Measurements from ENCODE around the gene KRTAP17-1. TPM values are rescaled to one million over a fixed set of nuclear protein-coding genes. Genes with fewer than 3 reads are reported as not detected.

The KRTAP17-1 gene
- total RNA-seq, 1 donor from 2014 or later = not detected

DNA sequence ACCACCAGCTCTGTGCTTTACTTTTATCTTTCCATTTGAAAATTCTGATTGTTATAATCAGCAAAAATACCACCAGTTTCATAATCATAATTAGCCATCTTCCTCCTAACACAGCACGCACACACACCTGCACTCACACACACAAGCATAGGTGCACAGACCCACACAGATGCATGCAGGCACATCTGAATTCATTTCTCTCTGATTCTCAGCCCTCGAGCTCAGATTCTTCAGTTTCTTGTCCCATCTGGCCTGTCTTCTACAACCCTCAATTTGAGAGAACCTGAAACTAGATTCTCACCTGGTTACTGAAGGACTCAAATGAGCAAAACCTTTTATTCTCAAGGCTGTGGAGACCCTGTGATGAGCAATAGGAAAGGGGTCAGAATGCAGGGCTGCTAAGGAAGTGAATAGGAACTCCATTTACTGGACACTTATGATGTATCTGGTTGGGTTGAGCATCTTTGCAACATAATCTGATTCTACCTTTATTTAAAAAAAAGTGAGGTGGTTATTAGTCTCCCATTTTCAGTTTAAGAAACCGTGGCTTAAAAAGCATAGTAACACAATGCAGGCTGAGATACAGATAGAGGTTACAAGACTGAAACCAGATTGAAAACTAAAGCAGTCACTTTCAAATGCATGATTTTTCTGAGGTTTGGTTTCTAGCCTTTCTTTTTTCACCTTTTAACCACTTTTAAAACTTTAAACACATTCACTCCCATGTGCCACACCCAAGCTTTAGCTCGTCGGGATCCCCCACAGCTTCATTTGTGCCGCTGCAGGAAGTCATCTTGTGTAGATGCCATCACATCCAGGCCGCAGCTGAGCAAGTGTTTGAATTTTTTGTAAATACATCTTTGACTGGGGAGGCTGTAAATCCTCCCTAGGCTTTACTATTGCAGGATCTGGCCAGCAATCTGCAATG lies 25.7 kb upstream of the KRTAP17-1 start:
- H3K27ac Mint-ChIP-seq (ENCODE audit: unreplicated experiment) = no peak overlapping the region
- no peak for DNase-seq (ENCODE audit: low read depth, low spot score)
- H3K27me3 Mint-ChIP-seq (ENCODE audit: low read depth) = no peaks in the 10 kb centered on the region
- H3K9me3 Mint-ChIP-seq = peaks cover 10% of the 10 kb centered on the region
- peaks cover 12% of the 10 kb centered on the region for H3K36me3 Mint-ChIP-seq (ENCODE audit: low read depth)
- TF ChIP-seq, protein P1, sequence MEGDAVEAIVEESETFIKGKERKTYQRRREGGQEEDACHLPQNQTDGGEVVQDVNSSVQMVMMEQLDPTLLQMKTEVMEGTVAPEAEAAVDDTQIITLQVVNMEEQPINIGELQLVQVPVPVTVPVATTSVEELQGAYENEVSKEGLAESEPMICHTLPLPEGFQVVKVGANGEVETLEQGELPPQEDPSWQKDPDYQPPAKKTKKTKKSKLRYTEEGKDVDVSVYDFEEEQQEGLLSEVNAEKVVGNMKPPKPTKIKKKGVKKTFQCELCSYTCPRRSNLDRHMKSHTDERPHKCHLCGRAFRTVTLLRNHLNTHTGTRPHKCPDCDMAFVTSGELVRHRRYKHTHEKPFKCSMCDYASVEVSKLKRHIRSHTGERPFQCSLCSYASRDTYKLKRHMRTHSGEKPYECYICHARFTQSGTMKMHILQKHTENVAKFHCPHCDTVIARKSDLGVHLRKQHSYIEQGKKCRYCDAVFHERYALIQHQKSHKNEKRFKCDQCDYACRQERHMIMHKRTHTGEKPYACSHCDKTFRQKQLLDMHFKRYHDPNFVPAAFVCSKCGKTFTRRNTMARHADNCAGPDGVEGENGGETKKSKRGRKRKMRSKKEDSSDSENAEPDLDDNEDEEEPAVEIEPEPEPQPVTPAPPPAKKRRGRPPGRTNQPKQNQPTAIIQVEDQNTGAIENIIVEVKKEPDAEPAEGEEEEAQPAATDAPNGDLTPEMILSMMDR (conservative IDR thresholded peaks at IDR 0.05) = no peak
- peaks cover 25% of the 10 kb centered on the region for H3K4me1 Mint-ChIP-seq
- peak overlapping the region; percentile 7 for H3K4me3 Mint-ChIP-seq

DNA sequence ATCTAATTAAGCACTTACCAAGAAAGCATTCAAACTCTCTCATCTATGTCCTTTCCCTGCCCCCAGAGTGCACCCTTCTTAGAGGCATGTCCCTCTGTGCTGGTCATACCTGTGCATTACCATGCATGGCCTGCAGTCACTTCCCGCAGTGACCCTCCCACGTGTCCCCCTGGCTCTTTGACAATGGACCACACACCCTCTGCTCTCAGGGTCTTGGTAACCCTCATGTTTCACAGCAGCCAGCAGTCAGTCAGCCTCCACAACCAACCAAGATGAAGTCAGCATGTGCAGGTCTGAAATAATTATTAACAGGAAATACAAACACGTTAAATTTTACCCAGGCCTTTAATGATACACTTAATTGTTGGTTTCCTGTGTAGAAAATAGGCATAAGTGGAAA lies 25.0 kb upstream of the KRTAP17-1 start:
- no peak for DNase-seq (ENCODE audit: low read depth, low spot score)
- Mint-ChIP-seq H3K9me3 (peaks cover 10% of the 10 kb centered on the region), H3K4me1 (peaks cover 25% of the 10 kb centered on the region), H3K36me3 (ENCODE audit: low read depth) (peaks cover 12% of the 10 kb centered on the region), H3K27me3 (ENCODE audit: low read depth) (no peaks in the 10 kb centered on the region), H3K27ac (ENCODE audit: unreplicated experiment) (no peak overlapping the region), H3K4me3 (no peak overlapping the region)
- TF ChIP-seq, protein P1 (conservative IDR thresholded peaks at IDR 0.05) = no peak

DNA sequence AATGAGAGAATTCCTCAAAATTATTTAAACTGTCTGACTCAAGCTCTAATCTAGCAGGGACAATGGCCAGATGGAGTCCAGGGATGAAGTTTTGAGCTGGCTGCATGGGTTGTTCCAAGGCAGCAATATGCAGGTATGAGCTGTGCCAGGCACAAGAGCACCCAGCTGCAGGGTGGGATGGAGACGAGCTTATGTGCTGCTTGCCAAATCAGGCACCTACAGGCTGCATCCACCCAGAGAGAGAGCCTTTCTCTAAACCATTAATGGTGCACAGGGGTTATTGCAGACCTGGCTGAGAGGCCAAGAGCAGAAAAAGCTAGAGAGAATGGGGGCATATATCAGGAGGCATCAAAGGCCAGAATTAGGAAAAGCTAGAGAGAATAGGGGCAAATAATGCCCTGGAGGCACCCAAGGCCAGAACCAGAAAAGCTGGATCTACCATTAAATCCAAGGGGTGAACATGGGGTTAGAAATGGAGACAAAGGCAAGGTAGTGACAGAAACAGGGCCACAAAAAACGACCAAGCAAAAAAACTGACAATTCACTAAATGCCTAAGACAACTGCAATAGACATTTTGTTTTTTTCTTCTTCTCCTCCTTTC lies 24.2 kb upstream of the KRTAP17-1 start:
- Mint-ChIP-seq H3K4me1 (peaks cover 25% of the 10 kb centered on the region), H3K36me3 (ENCODE audit: low read depth) (peaks cover 12% of the 10 kb centered on the region), H3K27ac (ENCODE audit: unreplicated experiment) (no peak overlapping the region), H3K9me3 (peaks cover 6% of the 10 kb centered on the region), H3K4me3 (no peak overlapping the region), H3K27me3 (ENCODE audit: low read depth) (no peaks in the 10 kb centered on the region)
- no peak for DNase-seq (ENCODE audit: low read depth, low spot score)
- TF ChIP-seq, protein P1 (conservative IDR thresholded peaks at IDR 0.05) = no peak

DNA sequence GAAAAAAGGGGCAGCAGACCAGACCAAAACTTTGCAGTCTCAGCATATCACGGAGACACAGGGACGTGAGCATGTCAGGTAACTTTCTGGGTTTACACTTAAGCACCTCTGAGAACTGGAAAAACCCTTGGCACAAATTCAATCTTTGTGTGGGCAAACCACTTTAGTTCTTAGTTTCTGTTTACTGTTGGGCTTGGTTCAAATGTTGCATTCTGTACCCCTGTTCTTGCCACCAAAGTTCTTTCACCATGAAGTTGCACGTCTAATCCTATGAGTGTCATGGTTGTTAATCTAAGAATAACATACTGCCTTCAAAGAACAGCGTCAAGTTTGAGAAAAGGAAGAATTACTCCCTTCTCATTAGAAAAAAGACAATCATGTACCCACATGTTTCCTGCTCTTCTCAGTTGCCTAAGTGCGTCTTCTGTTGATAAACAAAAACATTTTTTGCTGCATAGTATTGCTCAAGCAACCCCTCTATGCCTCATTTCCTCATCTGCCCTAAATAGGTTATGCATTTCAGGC lies 23.5 kb upstream of the KRTAP17-1 start:
- no peak overlapping the region for H3K4me3 Mint-ChIP-seq
- no peak for DNase-seq (ENCODE audit: low read depth, low spot score)
- no peak overlapping the region for H3K27ac Mint-ChIP-seq (ENCODE audit: unreplicated experiment)
- H3K36me3 Mint-ChIP-seq (ENCODE audit: low read depth) = peaks cover 12% of the 10 kb centered on the region
- H3K4me1 Mint-ChIP-seq = peaks cover 25% of the 10 kb centered on the region
- H3K27me3 Mint-ChIP-seq (ENCODE audit: low read depth) = no peaks in the 10 kb centered on the region
- H3K9me3 Mint-ChIP-seq = peaks cover 6% of the 10 kb centered on the region
- TF ChIP-seq, protein P1 (conservative IDR thresholded peaks at IDR 0.05) = no peak

DNA sequence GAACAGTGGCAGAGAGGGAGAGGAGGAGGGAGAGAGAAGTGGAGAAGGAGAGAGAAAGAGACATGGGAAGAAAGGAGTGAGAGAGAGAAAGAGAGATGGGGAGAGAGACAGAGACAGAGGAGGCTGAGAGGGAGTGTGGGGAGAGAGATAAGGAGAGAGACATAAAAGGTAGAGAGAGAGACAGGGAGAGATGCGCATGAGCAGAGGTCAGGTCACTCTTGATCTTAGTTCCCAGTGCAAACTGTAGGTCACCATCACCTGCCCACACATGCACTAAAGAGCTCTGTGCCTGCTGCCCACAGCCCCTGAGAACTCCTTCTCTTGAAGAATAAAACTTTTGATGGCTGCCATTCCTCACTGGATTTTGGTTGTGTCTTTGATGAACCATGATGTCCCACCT lies 20.2 kb upstream of the KRTAP17-1 start:
- Mint-ChIP-seq H3K27me3 (ENCODE audit: low read depth) (no peaks in the 10 kb centered on the region), H3K36me3 (ENCODE audit: low read depth) (no peaks in the 10 kb centered on the region), H3K27ac (ENCODE audit: unreplicated experiment) (no peak overlapping the region), H3K4me3 (no peak overlapping the region), H3K9me3 (no peaks in the 10 kb centered on the region), H3K4me1 (peaks cover 8% of the 10 kb centered on the region)
- TF ChIP-seq, protein P1 (conservative IDR thresholded peaks at IDR 0.05) = no peak
- no peak for DNase-seq (ENCODE audit: low read depth, low spot score)

All from neural crest cell (in vitro differentiated cells).